Fibroblast of the aortic adventitia (primary cell): ENCODE results near the gene L3MBTL3. TPM values are rescaled to one million over a fixed set of nuclear protein-coding genes. Genes with fewer than 3 reads are reported as not detected.
"Not testable (repeated sequence)": the region's sequence is repeated elsewhere in the genome, so short reads cannot be mapped to it uniquely, and the experiment has no call there.

Experiments used
- DNase-seq: peaks from one replicate; pipeline ENCODE4 v3.0.0-alpha.2; 2010; ENCODE audit warnings: low read depth
- H3K4me3 ChIP-seq: 2 replicates; pipeline ENCODE4 v1.5.1; 2011; ENCODE audit warnings: low read depth, mild to moderate bottlenecking, control low read depth, low read length, moderate library complexity
- total RNA-seq: library from RNA; depleted of rRNA; stranded (reverse); fragments of >200 nt; gene quantifications from 2 replicates; pipeline ENCODE4 v1.2.3, GENCODE V29; 2012; ENCODE audit warnings: low replicate concordance
- TF ChIP-seq, protein P1 (sequence below): IDR thresholded peaks from 2 replicates; pipeline ENCODE4 v1.5.1; 2011; ENCODE audit warnings: mild to moderate bottlenecking, low read length, control low read depth, inconsistent platforms; ENCODE audit not compliant: insufficient read depth

Gene L3MBTL3
- total RNA-seq, 1 donor: 9.8 TPM

DNA sequence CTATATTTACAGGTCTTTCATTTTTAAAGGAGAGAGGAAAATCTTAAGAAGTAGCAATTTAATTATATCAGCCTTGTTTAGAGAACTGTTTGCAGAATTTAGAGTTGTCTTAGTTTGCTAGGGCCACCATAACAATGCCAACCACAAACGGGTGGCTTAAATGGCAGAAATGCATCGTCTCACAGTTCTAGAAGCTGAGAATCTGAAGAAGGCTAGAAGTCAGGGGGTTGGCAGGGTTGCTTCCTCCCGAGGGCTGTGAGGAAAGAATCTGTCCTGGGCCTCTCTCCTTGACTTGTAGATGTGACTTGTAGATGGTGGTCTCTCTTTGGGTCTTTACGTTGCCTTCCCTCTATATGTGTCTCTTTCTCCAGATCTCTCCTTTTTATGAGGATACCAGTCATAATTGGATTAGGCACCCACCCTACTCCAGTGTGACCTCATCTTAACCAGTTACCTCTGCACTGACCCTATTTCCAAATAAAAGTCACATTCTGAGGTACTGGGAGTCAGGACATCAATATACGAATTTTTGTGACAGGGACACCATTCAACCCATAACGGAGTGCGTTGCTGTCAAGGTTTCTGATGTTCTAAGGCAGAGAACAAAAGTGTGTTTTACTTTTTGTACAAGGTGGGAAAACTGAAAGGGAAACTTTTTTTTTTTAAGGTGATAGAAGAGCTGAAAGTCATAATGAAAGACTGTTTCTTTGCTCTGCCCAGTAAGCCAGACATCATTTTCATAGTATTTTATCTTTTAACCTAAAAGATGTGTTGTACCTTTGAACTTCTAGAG, 119.9 kb downstream of the L3MBTL3 start:
- no peak overlapping the region for H3K4me3 ChIP-seq
- DNase-seq: no peak
- TF ChIP-seq, protein P1, sequence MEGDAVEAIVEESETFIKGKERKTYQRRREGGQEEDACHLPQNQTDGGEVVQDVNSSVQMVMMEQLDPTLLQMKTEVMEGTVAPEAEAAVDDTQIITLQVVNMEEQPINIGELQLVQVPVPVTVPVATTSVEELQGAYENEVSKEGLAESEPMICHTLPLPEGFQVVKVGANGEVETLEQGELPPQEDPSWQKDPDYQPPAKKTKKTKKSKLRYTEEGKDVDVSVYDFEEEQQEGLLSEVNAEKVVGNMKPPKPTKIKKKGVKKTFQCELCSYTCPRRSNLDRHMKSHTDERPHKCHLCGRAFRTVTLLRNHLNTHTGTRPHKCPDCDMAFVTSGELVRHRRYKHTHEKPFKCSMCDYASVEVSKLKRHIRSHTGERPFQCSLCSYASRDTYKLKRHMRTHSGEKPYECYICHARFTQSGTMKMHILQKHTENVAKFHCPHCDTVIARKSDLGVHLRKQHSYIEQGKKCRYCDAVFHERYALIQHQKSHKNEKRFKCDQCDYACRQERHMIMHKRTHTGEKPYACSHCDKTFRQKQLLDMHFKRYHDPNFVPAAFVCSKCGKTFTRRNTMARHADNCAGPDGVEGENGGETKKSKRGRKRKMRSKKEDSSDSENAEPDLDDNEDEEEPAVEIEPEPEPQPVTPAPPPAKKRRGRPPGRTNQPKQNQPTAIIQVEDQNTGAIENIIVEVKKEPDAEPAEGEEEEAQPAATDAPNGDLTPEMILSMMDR: no peak

DNA sequence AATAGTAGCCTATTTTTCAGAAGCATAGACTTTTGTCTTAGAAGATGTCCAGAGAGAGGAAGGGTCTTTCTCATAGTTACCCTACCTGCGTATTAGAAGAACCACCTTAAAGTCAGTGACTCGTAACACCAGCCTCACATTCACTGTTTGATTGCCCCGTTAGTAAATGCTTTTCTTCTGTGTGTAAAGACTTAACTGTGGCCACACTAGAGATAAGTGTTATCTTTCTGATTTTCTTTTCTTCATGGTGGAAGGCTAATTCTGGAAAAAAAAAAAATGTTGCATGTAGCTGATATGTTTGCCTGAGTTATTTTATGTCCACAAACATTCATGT, 120.5 kb downstream of the L3MBTL3 start:
- H3K4me3 ChIP-seq: no peak overlapping the region
- DNase-seq: no peak
- TF ChIP-seq, protein P1: no peak

DNA sequence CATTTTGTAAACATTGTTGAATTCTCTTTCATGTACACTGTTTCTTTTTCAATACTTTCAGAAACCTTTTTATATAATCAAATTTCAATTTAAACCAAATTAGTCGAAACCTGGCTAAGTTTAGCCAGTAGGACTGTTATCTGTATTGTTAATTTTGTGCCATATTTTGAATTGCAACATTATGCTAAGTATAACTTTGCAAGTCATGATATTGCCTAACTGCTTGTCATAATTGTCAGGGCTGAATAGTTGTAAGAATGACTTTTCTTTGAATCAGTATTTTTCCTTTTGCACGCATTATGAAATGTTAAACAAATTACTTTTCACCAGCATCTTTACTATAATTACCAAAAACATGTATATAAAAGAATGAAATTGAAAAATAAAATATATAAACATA, 121.7 kb downstream of the L3MBTL3 start:
- no peak overlapping the region for H3K4me3 ChIP-seq
- DNase-seq: peak; percentile 52
- TF ChIP-seq, protein P1: no peak

DNA sequence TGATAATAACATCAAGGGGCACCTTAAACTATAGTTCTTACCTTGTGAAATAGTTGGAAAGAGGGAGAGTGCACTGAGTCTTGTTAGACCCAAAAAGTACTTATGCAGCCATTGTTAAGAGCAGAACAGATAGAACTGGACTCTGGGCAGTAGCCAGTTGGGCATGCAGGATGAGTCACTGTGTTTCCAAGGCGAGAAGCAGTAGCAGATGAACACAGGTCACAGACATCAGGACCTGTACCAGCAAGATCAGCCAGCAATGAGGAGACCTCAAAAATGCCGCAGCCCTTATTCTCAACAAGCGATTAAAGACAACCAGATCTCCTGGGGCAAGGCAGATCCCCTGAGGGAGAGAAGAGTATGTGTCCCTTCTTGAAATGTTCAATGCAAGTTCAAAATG, 125.3 kb downstream of the L3MBTL3 start:
- H3K4me3 ChIP-seq: no peak overlapping the region
- DNase-seq: peak; percentile 23

DNA sequence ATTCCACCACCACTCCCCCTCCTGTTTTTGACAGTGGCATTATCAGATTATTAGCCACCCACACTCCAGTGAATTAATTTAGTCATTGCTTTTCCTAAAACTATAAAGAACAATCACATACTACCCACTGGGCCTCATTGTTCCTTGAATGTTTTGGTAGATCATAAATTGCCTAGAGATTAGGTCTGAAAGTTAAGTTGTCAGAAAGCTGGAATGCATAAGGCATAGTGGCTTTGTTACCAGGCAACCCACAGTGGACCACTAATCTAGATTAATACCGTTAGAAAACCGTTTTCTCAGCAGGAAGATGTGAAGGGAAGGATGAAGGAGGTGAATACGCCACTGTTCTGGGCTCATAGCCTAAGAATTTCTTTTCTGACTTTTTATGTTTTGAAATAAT, 128.7 kb downstream of the L3MBTL3 start:
- no peak for DNase-seq
- H3K4me3 ChIP-seq: no peak overlapping the region
- TF ChIP-seq, protein P1: no peak

More for the DNA sequence above, 125.3 kb downstream of the L3MBTL3 start:
- TF ChIP-seq, protein P1: no peak

DNA sequence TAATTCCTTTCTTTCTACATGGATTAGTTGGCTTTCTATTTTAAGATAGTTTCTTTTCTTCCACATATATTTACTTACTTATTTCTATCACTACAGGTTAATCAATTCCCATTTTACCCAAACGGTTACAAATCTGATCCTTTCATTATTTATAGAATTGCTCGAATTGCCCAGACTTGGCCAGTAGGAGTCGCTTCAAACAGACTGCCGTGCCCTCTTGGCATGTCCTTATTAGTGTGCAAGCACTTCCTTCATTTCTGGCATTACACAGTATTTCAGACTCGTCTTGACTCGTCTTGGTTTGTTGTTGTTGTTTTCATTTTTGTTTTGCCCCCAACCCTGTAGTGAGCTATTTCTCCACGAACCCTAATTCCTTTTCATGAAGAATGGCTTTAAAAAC, 129.8 kb downstream of the L3MBTL3 start:
- no peak for DNase-seq
- TF ChIP-seq, protein P1: peak; percentile 19
- H3K4me3 ChIP-seq: no peak overlapping the region

DNA sequence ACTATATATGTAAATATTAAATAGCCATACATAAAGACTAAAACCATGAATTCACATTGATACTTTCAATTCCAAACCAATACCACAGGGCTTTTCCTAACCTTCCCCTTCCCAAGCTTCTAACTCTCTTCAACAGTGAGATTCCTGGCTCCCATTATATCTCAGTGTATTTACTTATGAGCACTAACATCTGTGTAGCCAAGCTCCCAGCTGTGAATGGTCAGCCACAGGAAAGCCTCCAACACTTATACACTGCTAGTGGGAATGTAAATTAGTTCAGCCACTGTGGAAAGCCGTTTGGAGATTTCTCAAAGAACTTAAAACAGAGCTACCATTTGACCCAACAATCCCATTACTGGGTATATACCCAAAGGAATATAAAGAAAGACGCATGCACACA, 130.6 kb downstream of the L3MBTL3 start:
- DNase-seq, H3K4me3 ChIP-seq: not testable (repeated sequence)
